Activated CD4-positive, alpha-beta T cell treated with anti-CD3 and anti-CD28 coated beads for 36 hours (primary cell): Measurements from ENCODE around the gene ACSF2. TPM values are rescaled to one million over a fixed set of nuclear protein-coding genes. Genes with fewer than 3 reads are reported as not detected.

Source experiments
- ATAC-seq: fragments of 200-7000 bp; cut with Tn5 transposase; one replicate; pipeline ENCODE4 v1.10.0; 2021; ENCODE audit warnings: mild to moderate bottlenecking, moderate library complexity
- CTCF ChIA-PET: fragments of 350-600 bp; sonication (Branson Sonifier 250); formaldehyde crosslinking; loops from one replicate; lab custom pipeline; 2021; ENCODE audit warnings: antibody characterized with exemption; lab: Charles Lee
- POLR2A ChIA-PET: fragments of 350-600 bp; sonication (Branson Sonifier 250); formaldehyde crosslinking; loops from one replicate; lab custom pipeline; 2021; ENCODE audit warnings: antibody characterized with exemption, inconsistent platforms; lab: Charles Lee
- DNase-seq: peaks from one replicate; pipeline ENCODE4 v3.0.0-alpha.2; 2020
- H3K27ac Mint-ChIP-seq: one replicate; pipeline ENCODE4 v1.8.0; 2021; ENCODE audit warnings: mixed read lengths
- H3K27me3 Mint-ChIP-seq: one replicate; pipeline ENCODE4 v1.8.0; 2021; ENCODE audit warnings: mixed read lengths
- H3K36me3 Mint-ChIP-seq: one replicate; pipeline ENCODE4 v1.8.0; 2021; ENCODE audit warnings: low read depth, mixed read lengths
- H3K4me1 Mint-ChIP-seq: one replicate; pipeline ENCODE4 v1.8.0; 2021; ENCODE audit warnings: mixed read lengths
- H3K4me3 Mint-ChIP-seq: one replicate; pipeline ENCODE4 v1.8.0; 2021; ENCODE audit warnings: mild to moderate bottlenecking, moderate library complexity, mixed read lengths
- H3K9me3 Mint-ChIP-seq: one replicate; pipeline ENCODE4 v1.8.0; 2021; ENCODE audit warnings: low read depth, mixed read lengths
- intact Hi-C, 2 experiments: fragments of 100-400 bp; cut with DNase I in 1 of 2; cut with micrococcal nuclease in 1 of 2; formaldehyde crosslinking; loops; one replicate each; pipeline versions ENCODE4 v1.14.2 to v1.15.1; 2022 to 2024; cut with DNase I, micrococcal nuclease
- total RNA-seq, 2 experiments: library from RNA; stranded (reverse); gene quantifications; one replicate each; pipeline ENCODE4 v1.2.3, GENCODE V29; 2021

The ACSF2 gene
- total RNA-seq, 2 experiments from 2014 or later = 15.0 to 15.7 TPM

DNA sequence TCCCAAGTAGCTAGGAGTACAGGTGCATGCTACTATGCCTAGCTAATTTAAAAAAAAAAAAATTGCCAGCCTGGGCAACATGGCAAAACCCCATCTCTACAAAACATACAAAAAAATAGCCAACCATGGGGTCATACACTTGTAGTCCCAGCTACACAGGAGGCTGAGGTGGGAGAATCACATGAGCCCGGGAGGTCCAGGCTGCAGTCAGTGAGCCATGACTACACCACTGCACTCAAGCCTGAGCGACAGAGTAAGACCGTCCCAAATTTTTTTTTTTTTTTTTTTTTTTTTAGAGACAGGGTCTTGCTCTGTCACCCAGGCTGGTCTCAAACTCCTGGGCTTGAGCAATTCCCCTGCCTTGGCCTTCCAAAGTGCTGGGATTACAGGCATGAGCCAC is 27.9 kb downstream of the ACSF2 start:
- DNase-seq (no peak), ATAC-seq (no peak)
- no peaks in the 10 kb centered on the region for H3K36me3 Mint-ChIP-seq
- no peaks in the 10 kb centered on the region for H3K4me1 Mint-ChIP-seq
- H3K9me3 Mint-ChIP-seq = no peaks in the 10 kb centered on the region
- ChIA-PET CTCF (interaction anchor here (0.6 to 1.0 kb wide), 4 partner anchors 13 to 665 kb away, joined by 3 read pairs; no protein-coding TSS in a partner anchor), POLR2A (no interaction called here)
- intact Hi-C loops = no loop called here
- H3K4me3 Mint-ChIP-seq = no peak overlapping the region
- H3K27me3 Mint-ChIP-seq = no peaks in the 10 kb centered on the region
- H3K27ac Mint-ChIP-seq = no peak overlapping the region

DNA sequence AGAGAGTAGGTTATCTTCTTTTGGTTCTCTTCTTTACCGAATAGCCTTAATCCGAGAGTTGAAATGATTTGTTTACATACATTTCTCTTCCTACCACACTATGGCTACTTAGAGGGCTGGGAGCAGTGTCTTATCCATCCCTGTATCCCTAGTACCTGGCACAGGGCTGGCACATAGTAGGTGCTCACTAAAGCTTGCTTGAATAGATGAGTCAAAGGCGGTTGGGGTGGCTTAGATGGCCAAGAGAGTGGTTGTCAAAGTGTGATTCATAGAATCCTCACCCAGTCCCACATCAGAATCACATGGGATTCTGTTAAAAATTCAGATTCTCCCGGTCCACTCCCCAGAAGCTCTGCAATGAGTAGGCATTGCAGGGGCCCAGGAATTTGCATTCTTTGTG is 31.6 kb downstream of the ACSF2 start:
- POLR2A ChIA-PET = no interaction called here
- intact Hi-C loops = no loop called here

DNA sequence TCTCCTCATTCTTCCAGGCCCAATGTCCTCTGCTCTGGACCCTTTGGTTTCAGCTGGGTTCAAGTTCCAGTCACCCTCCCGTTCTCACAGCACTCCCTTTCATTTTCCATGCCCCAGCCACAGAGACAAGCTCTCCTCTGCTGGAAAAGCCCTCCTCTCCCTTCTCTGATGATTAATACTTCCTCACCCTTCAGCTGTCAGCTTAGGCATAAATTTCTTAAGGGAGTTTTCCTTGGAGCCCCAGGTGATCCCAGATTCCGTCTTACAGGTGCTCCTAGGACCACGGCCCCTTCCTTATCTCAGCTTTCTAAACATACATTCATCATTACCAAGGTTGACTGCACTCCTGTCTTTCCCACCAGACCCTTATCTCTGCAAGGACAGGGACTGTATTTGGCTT is 32.3 kb downstream of the ACSF2 start:
- H3K4me3 Mint-ChIP-seq = no peak overlapping the region
- no peaks in the 10 kb centered on the region for H3K27me3 Mint-ChIP-seq
- H3K9me3 Mint-ChIP-seq = no peaks in the 10 kb centered on the region
- H3K4me1 Mint-ChIP-seq = no peaks in the 10 kb centered on the region
- CTCF ChIA-PET = interaction anchor here (1.1 kb wide), 1 partner anchor 21 kb away, joined by 3 read pairs; no protein-coding TSS in a partner anchor
- POLR2A ChIA-PET = no interaction called here
- intact Hi-C loops = no loop called here
- H3K27ac Mint-ChIP-seq = no peak overlapping the region
- H3K36me3 Mint-ChIP-seq = no peaks in the 10 kb centered on the region
- ATAC-seq (no peak), DNase-seq (no peak)

More for the DNA sequence above, 31.6 kb downstream of the ACSF2 start:
- no peak for ATAC-seq
- Mint-ChIP-seq H3K4me1 (no peaks in the 10 kb centered on the region), H3K4me3 (no peak overlapping the region), H3K36me3 (no peaks in the 10 kb centered on the region), H3K27me3 (no peaks in the 10 kb centered on the region), H3K9me3 (no peaks in the 10 kb centered on the region), H3K27ac (no peak overlapping the region)
- no peak for DNase-seq
- CTCF ChIA-PET = no interaction called here

DNA sequence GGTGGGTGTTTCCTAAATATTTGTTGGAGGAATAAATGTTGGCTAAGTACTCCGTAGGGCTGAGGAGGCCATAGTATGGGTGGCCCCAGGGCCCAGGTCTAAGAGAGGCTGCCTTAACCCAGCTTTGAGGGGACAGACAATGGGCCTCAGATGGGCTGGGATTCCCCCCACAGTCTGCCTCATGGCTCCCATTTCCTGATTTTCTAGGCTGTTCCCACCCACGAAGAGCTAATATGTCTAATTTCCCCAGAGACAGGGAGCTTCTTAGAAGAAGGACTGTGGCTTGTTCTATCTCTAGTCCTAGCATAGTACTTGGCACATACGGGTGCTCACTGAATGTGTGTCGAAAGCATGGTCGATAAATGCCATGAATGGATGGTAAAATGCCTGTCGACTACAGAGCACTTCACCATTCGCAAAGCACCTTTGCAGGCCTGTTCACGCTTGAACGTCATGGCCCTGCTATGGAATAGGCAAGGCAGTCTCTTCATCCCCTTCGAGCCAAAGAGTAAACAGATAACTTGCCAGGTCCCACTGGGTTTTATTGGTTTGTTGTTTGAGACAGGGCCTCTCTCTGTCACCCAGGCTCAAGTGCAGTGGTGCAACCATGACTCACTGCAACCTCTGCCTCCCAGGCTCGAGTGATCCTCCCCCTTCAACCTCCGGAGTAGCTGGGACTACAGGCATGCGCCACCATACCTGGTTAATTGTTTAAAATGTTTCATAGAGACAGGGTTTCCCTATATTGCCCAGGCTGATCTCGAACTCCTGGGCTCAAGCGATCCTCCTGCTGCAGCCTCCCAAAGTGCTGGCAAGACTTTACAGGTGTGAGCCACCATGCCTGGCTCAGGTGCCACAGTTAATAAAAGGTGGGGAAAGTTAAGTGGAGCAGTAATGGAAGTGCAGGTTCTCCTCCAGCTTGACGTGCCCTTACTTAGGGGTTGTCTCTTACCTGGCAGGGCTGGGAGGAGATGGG is 33.0 kb downstream of the ACSF2 start:
- Mint-ChIP-seq H3K4me1 (no peaks in the 10 kb centered on the region), H3K36me3 (no peaks in the 10 kb centered on the region), H3K9me3 (no peaks in the 10 kb centered on the region), H3K4me3 (no peak overlapping the region), H3K27me3 (no peaks in the 10 kb centered on the region), H3K27ac (no peak overlapping the region)
- intact Hi-C loops = no loop called here
- ATAC-seq = no peak
- CTCF ChIA-PET = interaction anchor here (0.6 to 1.1 kb wide), 2 partner anchors 21 to 173 kb away, joined by 3 to 4 read pairs; no protein-coding TSS in a partner anchor
- POLR2A ChIA-PET = no interaction called here
- DNase-seq = no peak

DNA sequence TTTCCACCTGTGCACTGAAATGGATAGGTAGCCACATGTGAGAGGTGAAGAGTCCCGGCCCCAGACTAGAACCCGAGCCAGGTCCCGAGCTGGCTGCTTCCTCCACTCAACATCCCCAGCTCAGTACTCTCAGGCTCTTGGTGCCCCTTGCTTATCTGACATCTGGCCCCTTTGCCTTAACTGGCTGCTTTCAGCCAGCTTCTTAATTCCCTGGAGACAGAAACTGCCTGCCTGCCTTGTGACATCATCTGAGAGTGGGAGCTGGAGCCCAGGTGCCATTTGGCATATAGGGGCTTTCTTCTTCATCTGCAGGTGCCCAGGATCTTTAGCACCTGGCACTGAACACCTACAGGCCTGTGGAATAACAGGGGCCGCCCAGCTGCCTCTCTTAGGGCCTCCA is 33.7 kb downstream of the ACSF2 start:
- Mint-ChIP-seq H3K9me3 (no peaks in the 10 kb centered on the region), H3K4me3 (no peak overlapping the region), H3K27ac (no peak overlapping the region), H3K36me3 (no peaks in the 10 kb centered on the region), H3K27me3 (no peaks in the 10 kb centered on the region), H3K4me1 (no peaks in the 10 kb centered on the region)
- CTCF ChIA-PET = interaction anchor here (0.6 kb wide), 1 partner anchor 173 kb away, joined by 4 read pairs; no protein-coding TSS in a partner anchor
- POLR2A ChIA-PET = no interaction called here
- intact Hi-C loops = no loop called here
- DNase-seq (no peak), ATAC-seq (no peak)

DNA sequence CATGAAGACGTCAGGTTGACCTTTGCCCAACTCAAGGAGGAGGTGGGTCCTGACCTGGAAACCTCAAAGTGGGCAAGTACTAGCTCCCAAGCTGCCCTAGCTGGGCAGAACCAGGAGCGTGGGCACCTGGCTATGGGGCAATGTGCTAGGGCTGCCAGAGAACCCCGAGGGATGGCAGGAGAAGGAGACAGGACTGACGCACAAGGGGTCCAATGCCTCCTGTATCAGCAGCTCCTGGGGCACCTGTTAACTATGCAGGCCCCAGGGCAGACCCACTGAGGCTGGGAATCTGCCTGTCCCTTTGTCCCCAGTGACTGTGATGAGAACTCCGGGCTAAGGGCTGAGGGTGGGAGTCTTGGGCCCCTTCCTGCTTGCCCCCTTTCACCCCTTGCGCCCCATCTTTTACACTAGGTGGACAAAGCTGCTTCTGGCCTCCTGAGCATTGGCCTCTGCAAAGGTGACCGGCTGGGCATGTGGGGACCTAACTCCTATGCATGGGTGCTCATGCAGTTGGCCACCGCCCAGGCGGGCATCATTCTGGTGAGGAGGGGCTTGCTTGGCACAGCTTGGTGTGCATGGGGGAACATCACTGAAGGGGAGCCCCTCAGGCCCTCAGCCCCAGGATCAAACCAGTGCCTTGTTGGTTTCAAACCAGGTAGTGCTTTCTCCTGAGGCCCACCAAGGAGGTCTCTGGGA is 35.0 kb downstream of the ACSF2 start:
- no peaks in the 10 kb centered on the region for H3K27me3 Mint-ChIP-seq
- ChIA-PET POLR2A (no interaction called here), CTCF (interaction anchor here (0.8 kb wide), 1 partner anchor 79 kb away, joined by 3 read pairs; no protein-coding TSS in a partner anchor)
- H3K9me3 Mint-ChIP-seq = no peaks in the 10 kb centered on the region
- no peak overlapping the region for H3K4me3 Mint-ChIP-seq
- no peaks in the 10 kb centered on the region for H3K4me1 Mint-ChIP-seq
- ATAC-seq = no peak
- H3K27ac Mint-ChIP-seq = no peak overlapping the region
- H3K36me3 Mint-ChIP-seq = no peaks in the 10 kb centered on the region
- intact Hi-C loops = no loop called here
- no peak for DNase-seq

DNA sequence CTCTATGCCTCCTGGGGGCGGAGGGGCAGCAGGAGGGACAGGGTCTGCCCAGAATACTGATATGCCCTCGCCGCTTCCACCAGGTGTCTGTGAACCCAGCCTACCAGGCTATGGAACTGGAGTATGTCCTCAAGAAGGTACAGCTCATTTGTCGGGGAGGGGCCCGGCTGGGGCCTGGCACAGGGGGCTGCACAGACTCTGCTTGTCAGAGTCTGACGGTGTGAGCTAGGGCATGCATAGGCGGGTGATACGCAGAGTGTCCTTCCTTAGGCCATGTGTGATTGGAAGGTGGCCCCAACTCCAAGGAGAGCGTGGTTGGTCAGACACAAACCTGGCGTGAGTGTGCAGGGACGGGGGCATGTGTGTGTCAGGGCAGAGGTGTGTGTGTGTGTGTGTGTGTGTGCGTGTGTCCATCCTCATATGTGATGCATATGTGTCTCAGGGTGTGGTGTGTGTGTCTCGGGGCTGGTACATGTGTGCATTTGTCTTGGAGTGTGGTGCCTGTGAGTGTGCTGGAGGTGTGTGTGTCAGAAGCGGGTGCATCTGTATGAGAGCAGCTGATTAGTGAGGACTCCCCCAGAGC is 35.6 kb downstream of the ACSF2 start:
- H3K27ac Mint-ChIP-seq = no peak overlapping the region
- ATAC-seq (no peak), DNase-seq (no peak)
- no peaks in the 10 kb centered on the region for H3K36me3 Mint-ChIP-seq
- H3K4me1 Mint-ChIP-seq = no peaks in the 10 kb centered on the region
- no peak overlapping the region for H3K4me3 Mint-ChIP-seq
- POLR2A ChIA-PET = no interaction called here
- intact Hi-C loops = no loop called here
- CTCF ChIA-PET = no interaction called here
- no peaks in the 10 kb centered on the region for H3K27me3 Mint-ChIP-seq
- H3K9me3 Mint-ChIP-seq = no peaks in the 10 kb centered on the region

DNA sequence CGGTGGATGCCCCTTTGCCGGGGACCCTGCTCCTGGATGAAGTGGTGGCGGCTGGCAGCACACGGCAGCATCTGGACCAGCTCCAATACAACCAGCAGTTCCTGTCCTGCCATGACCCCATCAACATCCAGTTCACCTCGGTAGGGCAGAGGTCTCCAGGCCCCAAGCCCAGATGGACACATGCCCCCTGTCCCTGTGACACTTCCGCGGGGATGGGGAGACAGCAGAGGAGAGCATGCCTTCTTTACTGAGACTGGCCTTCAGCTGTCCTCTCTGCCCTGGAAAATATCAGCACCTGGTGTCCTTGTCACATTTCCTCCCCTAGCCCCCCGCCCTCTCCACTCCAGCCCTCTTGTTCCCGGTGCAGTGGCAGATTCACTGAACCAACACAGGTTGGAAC is 36.4 kb downstream of the ACSF2 start:
- Mint-ChIP-seq H3K4me3 (no peak overlapping the region), H3K4me1 (no peaks in the 10 kb centered on the region), H3K27ac (no peak overlapping the region), H3K9me3 (no peaks in the 10 kb centered on the region), H3K36me3 (no peaks in the 10 kb centered on the region), H3K27me3 (peaks cover under 1% of the 10 kb centered on the region)
- intact Hi-C loops = no loop called here
- no peak for DNase-seq
- no peak for ATAC-seq
- POLR2A ChIA-PET = interaction anchor here (0.5 kb wide), 1 partner anchor 11 kb away, joined by 3 read pairs; no protein-coding TSS in a partner anchor
- CTCF ChIA-PET = no interaction called here

DNA sequence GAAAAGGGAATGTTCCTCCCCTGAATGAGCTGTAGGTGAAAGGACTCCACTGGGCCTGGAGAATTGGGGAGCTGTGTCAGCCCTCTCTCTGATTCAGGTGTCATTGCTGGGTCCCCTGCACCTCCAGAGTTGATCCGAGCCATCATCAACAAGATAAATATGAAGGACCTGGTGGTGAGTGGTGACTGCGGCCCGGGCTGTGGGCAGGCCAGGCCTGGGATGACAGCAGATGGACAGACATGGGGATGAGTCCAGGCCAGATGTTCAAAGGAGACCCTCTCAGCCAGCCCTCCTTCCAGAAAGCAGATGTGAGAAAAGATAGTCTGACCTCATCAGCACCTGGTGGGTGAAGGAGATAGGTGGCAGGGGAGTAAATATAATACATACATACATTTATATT is 38.1 kb downstream of the ACSF2 start:
- DNase-seq = no peak
- Mint-ChIP-seq H3K27ac (no peak overlapping the region), H3K9me3 (no peaks in the 10 kb centered on the region), H3K27me3 (peaks cover 10% of the 10 kb centered on the region), H3K4me1 (peaks cover 2% of the 10 kb centered on the region), H3K36me3 (no peaks in the 10 kb centered on the region), H3K4me3 (no peak overlapping the region)
- ChIA-PET CTCF (no interaction called here), POLR2A (no interaction called here)
- intact Hi-C loops = no loop called here
- ATAC-seq = no peak

DNA sequence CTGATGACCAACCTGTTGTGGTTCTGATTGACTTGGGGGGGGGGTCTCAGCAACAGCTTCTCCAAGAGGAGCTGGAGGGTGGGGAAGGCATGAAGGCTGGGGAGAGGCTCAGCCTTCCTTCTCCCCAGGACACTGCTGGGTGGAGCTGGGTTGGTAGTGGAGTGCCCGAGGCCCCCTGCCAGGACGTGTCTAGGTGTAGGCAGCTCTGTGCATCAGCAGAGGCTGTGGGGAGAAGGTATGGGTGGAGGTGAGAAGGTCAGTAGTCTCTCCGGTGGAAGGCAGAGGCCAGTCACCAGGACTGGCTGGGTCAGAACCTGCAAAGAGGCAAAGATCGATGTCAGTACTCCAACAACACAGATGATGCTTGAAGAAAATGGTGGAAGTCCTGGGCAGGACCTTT is 38.7 kb downstream of the ACSF2 start:
- ATAC-seq (no peak), DNase-seq (no peak)
- intact Hi-C loops = no loop called here
- ChIA-PET POLR2A (no interaction called here), CTCF (interaction anchor here (0.8 kb wide), 1 partner anchor 103 kb away, joined by 4 read pairs; no protein-coding TSS in a partner anchor)
- H3K27ac Mint-ChIP-seq = no peak overlapping the region
- H3K4me1 Mint-ChIP-seq = peaks cover 2% of the 10 kb centered on the region
- H3K4me3 Mint-ChIP-seq = no peak overlapping the region
- no peaks in the 10 kb centered on the region for H3K36me3 Mint-ChIP-seq
- peaks cover 10% of the 10 kb centered on the region for H3K27me3 Mint-ChIP-seq
- H3K9me3 Mint-ChIP-seq = no peaks in the 10 kb centered on the region

DNA sequence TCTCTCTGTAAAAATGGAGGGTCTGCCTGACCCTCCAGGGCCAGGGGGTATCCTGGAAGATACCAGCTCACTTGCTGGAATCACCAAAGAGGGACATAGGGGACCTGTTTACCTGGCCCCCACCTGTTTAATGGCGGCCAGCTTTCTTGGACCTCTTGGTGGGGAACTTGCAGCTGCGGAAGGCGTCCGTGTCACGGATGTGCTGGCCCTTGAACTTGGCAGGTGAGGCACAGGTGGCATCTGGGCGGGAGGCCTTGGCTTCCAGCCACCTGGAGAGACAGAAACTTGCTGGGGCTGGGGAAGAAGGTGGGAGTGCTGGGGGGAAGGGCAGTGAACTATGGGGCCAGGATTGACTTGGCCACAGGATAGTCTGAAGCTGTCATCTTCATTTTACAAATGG is 39.2 kb downstream of the ACSF2 start:
- Mint-ChIP-seq H3K4me1 (peaks cover 2% of the 10 kb centered on the region), H3K27me3 (peaks cover 10% of the 10 kb centered on the region), H3K9me3 (no peaks in the 10 kb centered on the region), H3K36me3 (no peaks in the 10 kb centered on the region), H3K4me3 (no peak overlapping the region), H3K27ac (no peak overlapping the region)
- ChIA-PET CTCF (interaction anchor here (0.8 kb wide), 1 partner anchor 103 kb away, joined by 4 read pairs; no protein-coding TSS in a partner anchor), POLR2A (no interaction called here)
- no peak for ATAC-seq
- no peak for DNase-seq
- intact Hi-C loops = no loop called here
